K562 (cell line): ENCODE data around the gene VPS4A. TPM values are rescaled to one million over a fixed set of nuclear protein-coding genes. Genes with fewer than 3 reads are reported as not detected.
A peak's percentile ranks its signal among the peaks of the same experiment; 100 is the strongest.

Experiments
- ATAC-seq: fragments of 200-7000 bp; cut with Tn5 transposase; 3 replicates; pipeline ENCODE4 v1.9.1; 2020; ENCODE audit warnings: moderate library complexity
- BruUV-seq: library from RNA; stranded (reverse); fragments of 400-500 nt; replicated peaks from 2 replicates; lab custom pipeline; 2021; lab: Mats Ljungman, UMichigan
- CTCF ChIA-PET: fragments of 300-600 bp; formaldehyde crosslinking; extraction: SDS; loops from one replicate; lab custom pipeline; 2021; ENCODE audit warnings: low intra/inter-chr PET ratio; lab: Yijun Ruan, JAX
- POLR2A ChIA-PET: fragments of 300-600, 350-650 bp; sonication (Branson Sonifier 250); formaldehyde crosslinking; extraction: SDS; loops from one replicate; lab custom pipeline; 2021; ENCODE audit warnings: antibody characterized with exemption, inconsistent platforms; lab: Yijun Ruan, JAX
- DNase-seq, 4 experiments: peaks; one replicate each; pipeline versions ENCODE4 v3.0.0 to v3.0.0-alpha.2; 2011 to 2018; ENCODE audit warnings: low spot score in 3 of 4, mixed read lengths in 3 of 4; ENCODE audit errors: extremely low read depth in 1 of 4
- FAIRE-seq: peaks from 2 replicates; lab custom pipeline; 2011; peaks lifted over from hg19 to GRCh38; lab: Jason Lieb, UNC
- H2AFZ ChIP-seq: 2 replicates; pipeline ENCODE4 v1.6.0; 2011; ENCODE audit warnings: low read depth, low read length, control low read depth, inconsistent platforms
- H3K27ac ChIP-seq: fragments of 200-600 bp; 3 replicates; pipeline ENCODE4 v1.8.0; 2011; ENCODE audit warnings: low read depth, mild to moderate bottlenecking, control low read depth, inconsistent platforms, low read length, moderate library complexity, mixed read lengths; ENCODE audit errors: extremely low read depth
- H3K27me3 ChIP-seq, 2 experiments: fragments of 300-600 bp in 1 of 2; 2 replicates in 1 of 2; 3 replicates in 1 of 2; pipeline versions ENCODE4 v1.6.0 to v1.8.0; 2011; ENCODE audit warnings: inconsistent platforms in 2 of 2, low read length in 2 of 2, mild to moderate bottlenecking in 1 of 2, mixed read lengths in 1 of 2, moderate library complexity in 1 of 2; ENCODE audit not compliant: control insufficient read depth in 2 of 2, insufficient read depth in 2 of 2
- H3K36me3 ChIP-seq: fragments of 300-600 bp; 3 replicates; pipeline ENCODE4 v1.8.0; 2011; ENCODE audit warnings: mild to moderate bottlenecking, low read length, inconsistent platforms; ENCODE audit not compliant: control insufficient read depth, insufficient read depth
- H3K4me1 ChIP-seq, 2 experiments: fragments of 200-600 bp in 1 of 2; replicated peaks in 1 of 2; 2 replicates in 1 of 2; 3 replicates in 1 of 2; pipeline versions ENCODE4 v1.5.1 to v1.8.0; 2011; ENCODE audit warnings: inconsistent platforms in 2 of 2, low read length in 2 of 2, mild to moderate bottlenecking in 1 of 2, mixed read lengths in 1 of 2, moderate library complexity in 1 of 2; ENCODE audit not compliant: control insufficient read depth in 2 of 2, insufficient read depth in 2 of 2
- H3K4me2 ChIP-seq: 2 replicates; pipeline ENCODE4 v1.6.1; 2011; ENCODE audit warnings: low read length, control low read depth, inconsistent platforms, mixed read lengths; ENCODE audit not compliant: insufficient read depth
- H3K4me3 ChIP-seq: fragments of 200-600 bp; sonication (generic), shearing (Covaris generic); 2 replicates; pipeline ENCODE4 v1.5.1; 2016; ENCODE audit warnings: control low read depth, inconsistent platforms
- H3K79me2 ChIP-seq: fragments of 200-600 bp; 3 replicates; pipeline ENCODE4 v1.8.0; 2011; ENCODE audit warnings: low read length, inconsistent platforms; ENCODE audit not compliant: control insufficient read depth, insufficient read depth
- H3K9ac ChIP-seq, 2 experiments: 2 replicates each; pipeline versions ENCODE4 v1.6.0 to v1.6.1; 2011; ENCODE audit warnings: low read depth in 2 of 2, low read length in 2 of 2, control low read depth in 1 of 2, inconsistent platforms in 1 of 2, mild to moderate bottlenecking in 1 of 2, mixed read lengths in 1 of 2; ENCODE audit not compliant: insufficient read depth in 1 of 2
- H3K9me1 ChIP-seq: one replicate; pipeline ENCODE4 v1.6.0; 2011; ENCODE audit warnings: inconsistent platforms, mild to moderate bottlenecking, low read length, moderate library complexity; ENCODE audit not compliant: control insufficient read depth, insufficient read depth
- H3K9me3 ChIP-seq: replicated peaks from 2 replicates; pipeline ENCODE4 v1.5.1; 2011; ENCODE audit warnings: low read depth, low read length, inconsistent platforms; ENCODE audit not compliant: control insufficient read depth, insufficient read depth
- H4K20me1 ChIP-seq: replicated peaks from 2 replicates; pipeline ENCODE4 v1.6.1; 2011; ENCODE audit warnings: low read length, inconsistent platforms, mixed read lengths; ENCODE audit not compliant: control insufficient read depth, insufficient read depth
- CCNT2 ChIP-seq: IDR thresholded peaks from 2 replicates; pipeline ENCODE4 v1.6.1; 2011; ENCODE audit warnings: borderline replicate concordance, low read depth, mild to moderate bottlenecking, moderate library complexity, mixed read lengths, low read length; ENCODE audit not compliant: insufficient read length; ENCODE audit errors: extremely low read depth
- FIP1L1 ChIP-seq: fragments of 200-400 bp; formaldehyde crosslinking; IDR thresholded peaks from 2 replicates; pipeline ENCODE4 v1.6.1; 2018; ENCODE audit warnings: mild to moderate bottlenecking, low read depth, low read length; ENCODE audit not compliant: poor library complexity, severe bottlenecking
- HMGN3 ChIP-seq: IDR thresholded peaks from 2 replicates; pipeline ENCODE4 v1.6.1; 2011; ENCODE audit warnings: borderline replicate concordance, low read depth, mild to moderate bottlenecking, mixed read lengths, low read length; ENCODE audit not compliant: insufficient read length; ENCODE audit errors: extremely low read depth
- KDM1A ChIP-seq, 2 experiments: fragments of 450-650 bp; IDR thresholded peaks; 2 replicates each; pipeline ENCODE4 v1.6.1; 2016; ENCODE audit warnings: mild to moderate bottlenecking in 2 of 2
- MAZ ChIP-seq, 2 experiments: fragments of 450-650 bp in 1 of 2; sonication (generic) in 1 of 2; formaldehyde crosslinking; IDR thresholded peaks in 1 of 2; conservative IDR thresholded peaks in 1 of 2; 2 replicates each; pipeline versions ENCODE4 v1.4.0 to v1.5.0; 2020; ENCODE audit warnings: mild to moderate bottlenecking in 1 of 2, missing genetic modification reagents in 1 of 2
- MITF ChIP-seq: IDR thresholded peaks from 2 replicates; pipeline ENCODE4 v1.6.1; 2014; ENCODE audit warnings: antibody characterized with exemption
- PATZ1 ChIP-seq: fragments of 250-450 bp; sonication (Bioruptor Pico); IDR thresholded peaks from 2 replicates; pipeline ENCODE4 v1.5.0; 2020; ENCODE audit warnings: mild to moderate bottlenecking, borderline replicate concordance
- RBM22 ChIP-seq: fragments of 200-400 bp; formaldehyde crosslinking; IDR thresholded peaks from 2 replicates; pipeline ENCODE4 v1.6.1; 2018; ENCODE audit warnings: low read length, low read depth; ENCODE audit not compliant: poor library complexity, severe bottlenecking
- SPI1 ChIP-seq: IDR thresholded peaks from 2 replicates; pipeline ENCODE4 v1.6.1; 2011; ENCODE audit warnings: low read depth, low read length, control low read depth, borderline replicate concordance
- TEAD2 ChIP-seq: fragments of 450-650 bp; IDR thresholded peaks from 2 replicates; pipeline ENCODE4 v1.6.1; 2016; ENCODE audit warnings: missing genetic modification characterization, control low read depth, missing compliant biosample characterization
- TFE3 ChIP-seq: fragments of 450-650 bp; formaldehyde crosslinking; IDR thresholded peaks from 2 replicates; pipeline ENCODE4 v1.4.0; 2020; ENCODE audit warnings: mild to moderate bottlenecking, mixed read lengths
- ZNF133 ChIP-seq: fragments of 250-450 bp; sonication (Bioruptor Pico); IDR thresholded peaks from 2 replicates; pipeline ENCODE4 v1.4.0; 2020; ENCODE audit warnings: mild to moderate bottlenecking
- WGBS: fragments of 100-300 bp; shearing (Covaris generic); methylation state at CpG from one replicate; pipeline ENCODE4 v1.1.6; 2016; ENCODE audit warnings: low coverage, mixed read lengths; ENCODE audit not compliant: insufficient coverage; ENCODE audit errors: missing lambda C conversion rate; 5-methylcytosine and 5-hydroxymethylcytosine counted together
- in situ Hi-C: fragments of 300-500 bp; cut with MboI; formaldehyde crosslinking; loops from 4 replicates; pipeline ENCODE4 v1.15.0; 2018; ENCODE audit warnings: inconsistent platforms, mixed read lengths
- intact Hi-C: fragments of 100-400 bp; cut with micrococcal nuclease; formaldehyde crosslinking; loops from 2 replicates; pipeline ENCODE4 v1.14.2; 2022
- polyA plus RNA-seq, 8 experiments: library from polyadenylated mRNA; depleted of rRNA in 4 of 8; stranded (reverse) in 5 of 8; unstranded in 3 of 8; fragments of >200 nt; fragmentation: Nextera tagmentation in 2 of 8; fragmentation: Illumina TruSeq in 1 of 8; extraction: Ambion mirVana in 2 of 8; extraction: Trizol in 1 of 8; gene quantifications; 2 replicates each; pipeline versions ENCODE4 v1.2.1 to v1.2.3, GENCODE V29; 2011 to 2014; ENCODE audit warnings: inconsistent platforms in 1 of 8, missing spikeins in 1 of 8
- total RNA-seq, 7 experiments: library from RNA; depleted of rRNA in 6 of 7; stranded (reverse); fragments of >200 nt in 6 of 7; fragmentation: Illumina TruSeq in 2 of 7; extraction: Trizol in 2 of 7; gene quantifications; 2 replicates each; pipeline versions ENCODE4 v1.2.1 to v1.2.3, GENCODE V29; 2011 to 2021; ENCODE audit warnings: low replicate concordance in 1 of 7

Gene VPS4A
- total and polyA plus RNA-seq, 9 of the 15 experiments (the other 6 are each of a cell fraction or from before 2014, with no cell fraction given) = 7.6 to 45.4 (median 29.9) TPM

GRCh38 chr16:69311533-69312387 lies 610 bp downstream of the VPS4A start:
- no peaks in the 10 kb centered on the region for H3K27me3 ChIP-seq
- TF ChIP-seq SPI1 (peak; percentile 59; the same call in 1 of the 2 replicates), TEAD2 (tag) (no peak), MITF (no peak), KDM1A (IDR thresholded peaks at IDR 0.05) (peak; percentile 56 to 60; a peak in 3 of 4 replicates), CCNT2 (peak; percentile 27), TFE3 (CRISPR knock-in tag) (no peak), ZNF133 (CRISPR knock-in tag) (no peak), PATZ1 (no peak), HMGN3 (peak; percentile 39), RBM22 (peak; percentile 59), MAZ (CRISPR knock-in tag; conservative IDR thresholded peaks at IDR 0.05 in 1 of 2, IDR thresholded peaks at IDR 0.05 in 1 of 2) (0 out of 4 replicates have a peak, but pooled peaks of 1 of the 2 experiments have one; percentile 10), FIP1L1 (peak; percentile 59)

More at GRCh38 chr16:69311533-69312387, 610 bp downstream of the VPS4A start:
- peaks cover 37% of the 10 kb centered on the region; the same call in 2 of the 3 replicates for H3K36me3 ChIP-seq
- ATAC-seq = peak; percentile 66
- H2AFZ ChIP-seq = peak overlapping the region; percentile 88
- peak overlapping the region; percentile 81 for H3K27ac ChIP-seq
- in situ Hi-C loops (no loop called here), intact Hi-C loops (no loop called here)
- ChIA-PET CTCF (interaction anchor here (0.7 to 1.4 kb wide), 2 partner anchors 28 to 178 kb away, joined by 4 to 5 read pairs; partner anchors contain the start of genes COG8 and NIP7), POLR2A (interaction anchor here (0.6 to 1.7 kb wide), 3 partner anchors 12 to 606 kb away, joined by 3 to 7 read pairs (median 4); no protein-coding TSS in a partner anchor)
- DNase-seq = peak in 2 of 4 experiments; percentile 39 to 54
- peak overlapping the region; percentile 90 for H3K4me2 ChIP-seq
- H3K9ac ChIP-seq = peak overlapping the region; percentile 93 to 97
- TSS peak; percentile 56 for BruUV-seq
- no peaks in the 10 kb centered on the region for H3K9me3 ChIP-seq
- H3K79me2 ChIP-seq = peaks cover 37% of the 10 kb centered on the region
- peaks cover 5 to 13% of the 10 kb centered on the region in 2 experiments; a peak in 3 of 5 replicates for H3K4me1 ChIP-seq
- FAIRE-seq = no peak
- H3K9me1 ChIP-seq = no peaks in the 10 kb centered on the region
- H4K20me1 ChIP-seq = 0 out of 2 replicates have a peak, but pooled peaks cover 3% of the 10 kb centered on the region
- 2% methylated on average over 20 of the region's 59 CpGs for WGBS
- H3K4me3 ChIP-seq = peak overlapping the region; percentile 98
